DND-41 (cell line): ENCODE results near the gene SLC5A1.
A peak's percentile ranks its signal among the peaks of the same experiment; 100 is the strongest.

Source experiments
- ATAC-seq: fragments of 200-7000 bp; cut with Tn5 transposase; 3 replicates; pipeline ENCODE4 v1.9.1; 2021; ENCODE audit warnings: low read depth; ENCODE audit not compliant: insufficient read depth
- DNase-seq: peaks from one replicate; pipeline ENCODE4 v3.0.0-alpha.2; 2020
- H2AFZ ChIP-seq: 2 replicates; pipeline ENCODE4 v1.6.0; 2012; ENCODE audit warnings: low read depth, low read length
- H3K27ac ChIP-seq: 2 replicates; pipeline ENCODE4 v1.5.1; 2012; ENCODE audit warnings: low read length, inconsistent platforms
- H3K27me3 ChIP-seq: fragments of 200-600 bp; sonication (generic); 2 replicates; pipeline ENCODE4 v1.6.0; 2012; ENCODE audit warnings: low read length, mild to moderate bottlenecking, inconsistent platforms; ENCODE audit not compliant: insufficient read depth, poor library complexity
- H3K36me3 ChIP-seq: 2 replicates; pipeline ENCODE4 v1.5.1; 2012; ENCODE audit warnings: low read length, inconsistent platforms; ENCODE audit not compliant: insufficient read depth
- H3K4me1 ChIP-seq: 2 replicates; pipeline ENCODE4 v1.5.1; 2012; ENCODE audit warnings: mild to moderate bottlenecking, low read length; ENCODE audit not compliant: insufficient read depth
- H3K4me2 ChIP-seq: 2 replicates; pipeline ENCODE4 v1.6.0; 2012; ENCODE audit warnings: mild to moderate bottlenecking, moderate library complexity, low read length, inconsistent platforms; ENCODE audit not compliant: insufficient read depth
- H3K4me3 ChIP-seq, 2 experiments: fragments of 200-600 bp in 1 of 2; shearing (Covaris generic) in 1 of 2; 2 replicates each; pipeline ENCODE4 v1.5.1; 2012 to 2016; ENCODE audit warnings: inconsistent platforms in 2 of 2, low read length in 2 of 2, mild to moderate bottlenecking in 2 of 2, low read depth in 1 of 2, moderate library complexity in 1 of 2
- H3K79me2 ChIP-seq: 2 replicates; pipeline ENCODE4 v1.6.0; 2012; ENCODE audit warnings: low read length, inconsistent platforms; ENCODE audit not compliant: insufficient read depth
- H3K9ac ChIP-seq: 2 replicates; pipeline ENCODE4 v1.6.0; 2012; ENCODE audit warnings: low read depth, mild to moderate bottlenecking, inconsistent platforms, low read length, moderate library complexity
- H3K9me3 ChIP-seq: 2 replicates; pipeline ENCODE4 v1.5.1; 2012; ENCODE audit warnings: low read length, moderate library complexity, mild to moderate bottlenecking, inconsistent platforms; ENCODE audit not compliant: insufficient read depth, severe bottlenecking
- H4K20me1 ChIP-seq: 2 replicates; pipeline ENCODE4 v1.6.0; 2012; ENCODE audit warnings: low read length; ENCODE audit not compliant: insufficient read depth
- CTCF ChIP-seq: IDR thresholded peaks from 2 replicates; pipeline ENCODE4 v1.5.1; 2012; ENCODE audit warnings: borderline replicate concordance, low read length, moderate library complexity, mild to moderate bottlenecking; ENCODE audit not compliant: poor library complexity, severe bottlenecking; ENCODE audit errors: extremely low read depth
- EZH2 ChIP-seq: IDR thresholded peaks from 3 replicates; pipeline ENCODE4 v1.6.1; 2012; ENCODE audit warnings: borderline replicate concordance, low read depth, mild to moderate bottlenecking, moderate library complexity, low read length, inconsistent platforms; ENCODE audit not compliant: severe bottlenecking

The SLC5A1 gene

GRCh38 chr22:32077151-32077550, 34.1 kb downstream of the SLC5A1 start:
- ATAC-seq, result no peak
- H3K4me3 ChIP-seq, result no peak overlapping the region
- H3K9me3 ChIP-seq, result no peaks in the 10 kb centered on the region
- no peaks in the 10 kb centered on the region for H3K36me3 ChIP-seq
- no peak for DNase-seq
- H3K9ac ChIP-seq, result no peak overlapping the region
- no peak overlapping the region for H3K27ac ChIP-seq
- peaks cover 27% of the 10 kb centered on the region for H3K27me3 ChIP-seq
- H3K79me2 ChIP-seq, result no peaks in the 10 kb centered on the region
- H4K20me1 ChIP-seq, result 0 out of 2 replicates have a peak, but pooled peaks cover 2% of the 10 kb centered on the region
- no peak overlapping the region for H2AFZ ChIP-seq
- no peak for TF ChIP-seq EZH2
- H3K4me2 ChIP-seq, result no peak overlapping the region
- no peaks in the 10 kb centered on the region for H3K4me1 ChIP-seq

GRCh38 chr22:32079130-32080089, 36.3 kb downstream of the SLC5A1 start:
- Histone ChIP-seq H3K9ac (no peak overlapping the region), H3K36me3 (no peaks in the 10 kb centered on the region), H3K27me3 (peaks cover 23% of the 10 kb centered on the region), H3K4me2 (no peak overlapping the region), H3K27ac (no peak overlapping the region), H3K9me3 (no peaks in the 10 kb centered on the region), H4K20me1 (0 out of 2 replicates have a peak, but pooled peaks cover 2% of the 10 kb centered on the region), H3K79me2 (no peaks in the 10 kb centered on the region), H3K4me1 (no peaks in the 10 kb centered on the region), H3K4me3 (no peak overlapping the region), H2AFZ (no peak overlapping the region)
- no peak for ATAC-seq
- no peak for TF ChIP-seq EZH2
- no peak for DNase-seq

GRCh38 chr22:32080904-32081303, 37.8 kb downstream of the SLC5A1 start:
- DNase-seq (peak; percentile 39), ATAC-seq (peak; percentile 67; the same call in 2 of the 3 replicates)
- H2AFZ ChIP-seq, result no peak overlapping the region
- peaks cover 15% of the 10 kb centered on the region for H3K27me3 ChIP-seq
- 0 out of 2 replicates have a peak, but pooled peaks cover 2% of the 10 kb centered on the region for H4K20me1 ChIP-seq
- H3K79me2 ChIP-seq, result no peaks in the 10 kb centered on the region
- H3K9ac ChIP-seq, result no peak overlapping the region
- H3K36me3 ChIP-seq, result no peaks in the 10 kb centered on the region
- H3K4me1 ChIP-seq, result no peaks in the 10 kb centered on the region
- H3K4me3 ChIP-seq, result no peak overlapping the region
- H3K9me3 ChIP-seq, result no peaks in the 10 kb centered on the region
- no peak overlapping the region for H3K4me2 ChIP-seq
- H3K27ac ChIP-seq, result no peak overlapping the region
- peak; percentile 79 for TF ChIP-seq CTCF
- no peak for TF ChIP-seq EZH2

- TF ChIP-seq CTCF (no peak), EZH2 (no peak)
- ATAC-seq, result no peak
- no peak overlapping the region for H3K27ac ChIP-seq
These were observed 39.3 kb downstream of the SLC5A1 start for GRCh38 chr22:32082331-32082730.

More at GRCh38 chr22:32082331-32082730, 39.3 kb downstream of the SLC5A1 start:
- H3K9me3 ChIP-seq, result no peaks in the 10 kb centered on the region
- no peaks in the 10 kb centered on the region for H3K4me1 ChIP-seq
- H3K4me2 ChIP-seq, result no peak overlapping the region
- H2AFZ ChIP-seq, result no peak overlapping the region
- no peak overlapping the region for H3K4me3 ChIP-seq
- H3K9ac ChIP-seq, result no peak overlapping the region
- no peak for DNase-seq
- H4K20me1 ChIP-seq, result 0 out of 2 replicates have a peak, but pooled peaks cover 2% of the 10 kb centered on the region
- H3K79me2 ChIP-seq, result no peaks in the 10 kb centered on the region
- H3K36me3 ChIP-seq, result no peaks in the 10 kb centered on the region
- H3K27me3 ChIP-seq, result peaks cover 5% of the 10 kb centered on the region
